Measurements from ENCODE around the gene UNC5C.

DNA sequence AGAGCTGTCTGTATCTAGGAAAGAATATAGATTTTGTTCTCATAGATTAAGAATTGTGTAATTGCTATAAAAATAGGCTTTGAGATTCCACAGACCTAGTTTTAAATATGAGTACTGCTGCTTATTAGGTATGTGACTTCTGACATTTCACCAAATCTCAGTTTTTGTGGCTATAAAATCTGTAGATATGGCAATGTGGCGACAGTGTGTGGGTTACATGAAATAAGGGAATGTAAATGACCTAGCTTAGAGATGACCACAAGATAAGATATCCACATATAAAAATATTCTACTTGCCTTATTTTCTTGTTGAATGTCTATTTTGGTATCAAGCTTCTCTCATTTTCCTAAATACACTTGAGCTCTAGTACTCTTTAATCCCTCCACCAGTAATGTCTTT, 193.8 kb downstream of the UNC5C start:
- TF ChIP-seq, protein P1, sequence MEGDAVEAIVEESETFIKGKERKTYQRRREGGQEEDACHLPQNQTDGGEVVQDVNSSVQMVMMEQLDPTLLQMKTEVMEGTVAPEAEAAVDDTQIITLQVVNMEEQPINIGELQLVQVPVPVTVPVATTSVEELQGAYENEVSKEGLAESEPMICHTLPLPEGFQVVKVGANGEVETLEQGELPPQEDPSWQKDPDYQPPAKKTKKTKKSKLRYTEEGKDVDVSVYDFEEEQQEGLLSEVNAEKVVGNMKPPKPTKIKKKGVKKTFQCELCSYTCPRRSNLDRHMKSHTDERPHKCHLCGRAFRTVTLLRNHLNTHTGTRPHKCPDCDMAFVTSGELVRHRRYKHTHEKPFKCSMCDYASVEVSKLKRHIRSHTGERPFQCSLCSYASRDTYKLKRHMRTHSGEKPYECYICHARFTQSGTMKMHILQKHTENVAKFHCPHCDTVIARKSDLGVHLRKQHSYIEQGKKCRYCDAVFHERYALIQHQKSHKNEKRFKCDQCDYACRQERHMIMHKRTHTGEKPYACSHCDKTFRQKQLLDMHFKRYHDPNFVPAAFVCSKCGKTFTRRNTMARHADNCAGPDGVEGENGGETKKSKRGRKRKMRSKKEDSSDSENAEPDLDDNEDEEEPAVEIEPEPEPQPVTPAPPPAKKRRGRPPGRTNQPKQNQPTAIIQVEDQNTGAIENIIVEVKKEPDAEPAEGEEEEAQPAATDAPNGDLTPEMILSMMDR (IDR thresholded peaks at IDR 0.05), result no peak
- no peak for TF ChIP-seq POLR2A (IDR thresholded peaks at IDR 0.05; ENCODE audit: low read depth)
- TF ChIP-seq EP300 (IDR thresholded peaks at IDR 0.05), result no peak
- TF ChIP-seq POLR2AphosphoS5 (IDR thresholded peaks at IDR 0.05), result no peak
